ENCODE results near the gene SETBP1.

DNA sequence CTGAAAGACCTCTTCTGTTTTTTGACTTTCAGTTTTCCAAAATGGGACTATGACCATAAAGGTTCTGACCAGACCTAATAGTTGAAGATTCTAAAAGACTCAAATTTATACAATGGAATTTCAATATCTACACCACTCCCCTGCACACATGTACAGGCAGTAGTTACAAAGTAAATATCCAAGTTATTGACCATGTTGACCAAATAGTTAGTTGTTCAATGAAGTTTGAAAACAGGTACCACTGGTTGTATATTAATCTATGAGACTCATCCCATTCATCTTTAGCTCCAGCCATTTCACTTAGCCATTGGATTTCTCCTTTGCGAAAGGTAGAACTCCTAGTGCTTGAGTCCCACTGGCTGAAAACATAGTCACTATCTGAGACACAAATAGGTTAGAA lies 277.4 kb downstream of the SETBP1 start:
- TF ChIP-seq POLR2AphosphoS5 (IDR thresholded peaks at IDR 0.05; ENCODE audit: low read depth, low read length) (no peak), FOSL2 (CRISPR knock-in tag; IDR thresholded peaks at IDR 0.05) (no peak), ATM (IDR thresholded peaks at IDR 0.05; ENCODE audit: borderline replicate concordance) (no peak), SMARCC2 (IDR thresholded peaks at IDR 0.05) (no peak), EP300 (IDR thresholded peaks at IDR 0.05; ENCODE audit: low read depth in 2 of 2, low read length in 2 of 2) (no peak), EP300 (CRISPR knock-in tag; IDR thresholded peaks at IDR 0.05; ENCODE audit: borderline replicate concordance) (no peak), RBM39 (IDR thresholded peaks at IDR 0.05; ENCODE audit: low read depth, low read length, poor library complexity, severe bottlenecking) (no peak)
- TF ChIP-seq, protein P1, sequence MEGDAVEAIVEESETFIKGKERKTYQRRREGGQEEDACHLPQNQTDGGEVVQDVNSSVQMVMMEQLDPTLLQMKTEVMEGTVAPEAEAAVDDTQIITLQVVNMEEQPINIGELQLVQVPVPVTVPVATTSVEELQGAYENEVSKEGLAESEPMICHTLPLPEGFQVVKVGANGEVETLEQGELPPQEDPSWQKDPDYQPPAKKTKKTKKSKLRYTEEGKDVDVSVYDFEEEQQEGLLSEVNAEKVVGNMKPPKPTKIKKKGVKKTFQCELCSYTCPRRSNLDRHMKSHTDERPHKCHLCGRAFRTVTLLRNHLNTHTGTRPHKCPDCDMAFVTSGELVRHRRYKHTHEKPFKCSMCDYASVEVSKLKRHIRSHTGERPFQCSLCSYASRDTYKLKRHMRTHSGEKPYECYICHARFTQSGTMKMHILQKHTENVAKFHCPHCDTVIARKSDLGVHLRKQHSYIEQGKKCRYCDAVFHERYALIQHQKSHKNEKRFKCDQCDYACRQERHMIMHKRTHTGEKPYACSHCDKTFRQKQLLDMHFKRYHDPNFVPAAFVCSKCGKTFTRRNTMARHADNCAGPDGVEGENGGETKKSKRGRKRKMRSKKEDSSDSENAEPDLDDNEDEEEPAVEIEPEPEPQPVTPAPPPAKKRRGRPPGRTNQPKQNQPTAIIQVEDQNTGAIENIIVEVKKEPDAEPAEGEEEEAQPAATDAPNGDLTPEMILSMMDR (CRISPR knock-in tag; IDR thresholded peaks at IDR 0.05): no peak
- TF ChIP-seq, protein P2, sequence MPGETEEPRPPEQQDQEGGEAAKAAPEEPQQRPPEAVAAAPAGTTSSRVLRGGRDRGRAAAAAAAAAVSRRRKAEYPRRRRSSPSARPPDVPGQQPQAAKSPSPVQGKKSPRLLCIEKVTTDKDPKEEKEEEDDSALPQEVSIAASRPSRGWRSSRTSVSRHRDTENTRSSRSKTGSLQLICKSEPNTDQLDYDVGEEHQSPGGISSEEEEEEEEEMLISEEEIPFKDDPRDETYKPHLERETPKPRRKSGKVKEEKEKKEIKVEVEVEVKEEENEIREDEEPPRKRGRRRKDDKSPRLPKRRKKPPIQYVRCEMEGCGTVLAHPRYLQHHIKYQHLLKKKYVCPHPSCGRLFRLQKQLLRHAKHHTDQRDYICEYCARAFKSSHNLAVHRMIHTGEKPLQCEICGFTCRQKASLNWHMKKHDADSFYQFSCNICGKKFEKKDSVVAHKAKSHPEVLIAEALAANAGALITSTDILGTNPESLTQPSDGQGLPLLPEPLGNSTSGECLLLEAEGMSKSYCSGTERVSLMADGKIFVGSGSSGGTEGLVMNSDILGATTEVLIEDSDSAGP (CRISPR knock-in tag; IDR thresholded peaks at IDR 0.05; ENCODE audit: borderline replicate concordance): no peak
